Dendritic cell treated with granulocyte-macrophage colony-stimulating factor and Interleukin-4, amounts not matched to agents 40 ng/mL and 50 ng/mL, for 4 days (primary cell): ENCODE data around the gene PRKAA1.

Source experiments
- H3K27ac Mint-ChIP-seq: one replicate; pipeline ENCODE4 v1.8.0; 2022; ENCODE audit warnings: mild to moderate bottlenecking, mixed read lengths
- H3K27me3 Mint-ChIP-seq: one replicate; pipeline ENCODE4 v1.8.0; 2022; ENCODE audit warnings: mild to moderate bottlenecking, mixed read lengths
- H3K36me3 Mint-ChIP-seq: one replicate; pipeline ENCODE4 v1.8.0; 2022; ENCODE audit warnings: low read depth, mixed read lengths
- H3K4me1 Mint-ChIP-seq: one replicate; pipeline ENCODE4 v1.8.0; 2022; ENCODE audit warnings: low read depth, mixed read lengths
- H3K4me3 Mint-ChIP-seq: one replicate; pipeline ENCODE4 v1.8.0; 2022; ENCODE audit warnings: mild to moderate bottlenecking, moderate library complexity, mixed read lengths
- H3K9me3 Mint-ChIP-seq: one replicate; pipeline ENCODE4 v1.8.0; 2022; ENCODE audit warnings: mixed read lengths
- intact Hi-C: fragments of 100-400 bp; cut with micrococcal nuclease; formaldehyde crosslinking; loops from one replicate; pipeline ENCODE4 v1.15.0; 2022

PRKAA1 gene

DNA sequence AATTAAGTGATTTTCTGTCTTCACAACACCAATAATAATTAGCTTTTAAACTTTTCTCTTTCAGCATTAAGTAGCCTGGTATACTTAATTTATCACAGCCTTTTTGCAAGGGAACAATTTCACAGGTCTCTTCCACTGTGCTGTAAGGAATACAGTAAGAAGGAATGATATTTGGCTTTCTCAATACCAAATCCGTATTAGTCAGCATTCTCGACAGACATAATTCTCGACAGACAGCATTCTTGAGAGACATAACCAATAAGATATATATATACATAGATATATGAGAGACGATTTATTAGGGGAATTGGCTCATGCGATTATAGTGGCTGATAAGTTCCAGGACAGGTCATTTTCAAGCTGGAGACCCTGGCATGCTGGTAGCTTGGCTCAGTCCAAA, 18.0 kb downstream of the PRKAA1 start:
- peaks cover 21% of the 10 kb centered on the region for H3K36me3 Mint-ChIP-seq
- H3K9me3 Mint-ChIP-seq, result no peaks in the 10 kb centered on the region
- H3K27me3 Mint-ChIP-seq, result no peaks in the 10 kb centered on the region
- no peak overlapping the region for H3K27ac Mint-ChIP-seq
- no peak overlapping the region for H3K4me3 Mint-ChIP-seq
- intact Hi-C loops, result no loop called here
- peaks cover 25% of the 10 kb centered on the region for H3K4me1 Mint-ChIP-seq

DNA sequence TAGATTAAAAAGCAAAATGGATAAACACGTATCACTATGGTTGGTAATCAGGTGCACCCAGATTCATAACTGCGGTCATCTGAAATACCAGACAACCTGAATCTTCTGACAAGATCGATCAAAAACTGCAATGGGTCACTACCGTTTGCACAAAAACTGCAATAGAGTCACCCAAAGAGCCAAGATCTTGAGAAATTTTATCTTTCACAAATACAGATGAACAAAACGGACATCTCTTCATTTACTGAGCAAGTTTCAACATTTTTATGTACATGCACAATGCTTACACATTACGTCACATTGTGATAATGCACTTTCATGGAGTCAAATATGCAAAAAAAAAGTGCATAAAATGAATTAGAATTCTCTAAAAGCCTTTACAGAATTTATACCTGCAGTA, 18.6 kb downstream of the PRKAA1 start:
- Mint-ChIP-seq H3K9me3 (no peaks in the 10 kb centered on the region), H3K27ac (no peak overlapping the region)

DNA sequence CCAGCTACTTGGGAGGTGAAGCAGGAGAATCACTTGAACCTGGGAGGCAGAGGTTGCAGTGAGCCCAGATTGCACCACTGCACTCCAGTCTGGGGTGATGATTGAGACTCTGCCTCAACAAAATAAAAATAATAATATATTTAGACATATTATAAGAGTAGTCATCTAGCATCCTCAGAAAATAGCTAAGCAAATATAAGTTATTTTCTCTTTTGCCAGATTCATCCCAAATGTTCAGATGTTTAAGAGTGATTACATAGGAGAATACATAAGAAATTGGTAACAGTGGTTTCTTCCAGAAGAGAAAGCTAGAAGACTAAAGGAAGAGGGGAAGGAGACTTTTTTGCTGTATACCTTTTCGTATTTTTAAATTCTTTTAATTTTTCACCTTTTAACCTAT, 20.0 kb downstream of the PRKAA1 start:
- H3K4me3 Mint-ChIP-seq, result no peak overlapping the region
- H3K36me3 Mint-ChIP-seq, result peaks cover 36% of the 10 kb centered on the region
- H3K27ac Mint-ChIP-seq, result no peak overlapping the region
- intact Hi-C loops, result no loop called here
- H3K27me3 Mint-ChIP-seq, result no peaks in the 10 kb centered on the region
- peaks cover 25% of the 10 kb centered on the region for H3K4me1 Mint-ChIP-seq
- no peaks in the 10 kb centered on the region for H3K9me3 Mint-ChIP-seq

More for the DNA sequence above, 18.6 kb downstream of the PRKAA1 start:
- Mint-ChIP-seq H3K4me3 (no peak overlapping the region), H3K27me3 (no peaks in the 10 kb centered on the region), H3K4me1 (peaks cover 25% of the 10 kb centered on the region), H3K36me3 (peaks cover 28% of the 10 kb centered on the region)
- intact Hi-C loops, result no loop called here

DNA sequence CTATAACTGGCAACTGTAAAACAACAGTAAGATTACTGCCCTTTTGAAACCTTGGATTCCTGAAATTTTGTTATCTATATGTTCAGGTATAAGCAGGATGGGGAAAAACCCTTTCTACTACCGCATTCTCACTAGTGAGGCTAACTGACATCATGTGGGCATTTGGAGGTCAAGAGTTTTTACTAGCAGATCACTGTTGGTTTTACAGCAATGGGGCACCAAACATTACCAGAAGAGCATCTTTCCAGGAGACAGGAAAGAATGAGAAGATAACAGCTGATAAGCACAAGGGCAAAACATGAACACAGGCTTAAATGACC, 21.6 kb downstream of the PRKAA1 start:
- Mint-ChIP-seq H3K4me3 (no peak overlapping the region), H3K4me1 (peaks cover 16% of the 10 kb centered on the region)
- intact Hi-C loops, result no loop called here

DNA sequence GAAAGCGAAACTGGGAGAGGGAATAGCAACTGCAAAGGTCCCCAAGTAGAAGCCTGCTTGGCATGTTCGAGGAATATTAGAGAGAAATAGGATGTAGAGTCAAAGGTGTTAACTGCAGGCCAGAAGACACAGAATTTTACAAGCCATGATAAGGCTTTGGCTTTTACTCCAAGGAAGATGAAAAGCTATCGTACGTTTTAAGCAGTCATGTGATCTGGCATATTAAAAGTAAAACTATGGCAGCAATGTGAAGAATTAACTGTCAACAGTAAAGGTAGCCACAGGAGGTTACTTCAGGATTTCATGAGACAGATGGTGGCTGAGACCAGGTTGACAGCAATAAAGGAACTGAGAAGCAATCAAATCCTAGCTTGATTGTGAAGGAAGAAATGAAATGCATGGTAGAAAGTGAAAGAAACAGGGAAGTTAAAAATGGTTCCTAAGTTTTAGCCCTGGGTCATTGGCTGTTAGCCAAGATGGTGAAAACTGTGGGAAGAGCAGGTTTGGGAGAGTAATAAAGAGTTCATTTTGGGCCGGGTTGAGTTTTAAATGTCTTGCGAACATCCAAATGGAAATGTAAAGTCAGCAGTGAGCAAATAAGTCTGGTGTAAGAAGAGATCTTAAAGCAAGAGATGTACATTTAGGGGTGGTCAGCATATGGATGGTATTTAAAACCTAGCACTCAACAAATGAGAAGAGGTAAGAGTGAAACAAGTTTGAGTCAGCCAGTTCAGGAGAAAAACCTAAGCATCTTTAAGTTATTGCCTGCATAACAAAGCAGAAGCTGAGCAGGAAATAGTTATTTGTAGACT, 22.1 kb downstream of the PRKAA1 start:
- H3K9me3 Mint-ChIP-seq, result no peaks in the 10 kb centered on the region
- no peak overlapping the region for H3K4me3 Mint-ChIP-seq
- no peaks in the 10 kb centered on the region for H3K27me3 Mint-ChIP-seq
- intact Hi-C loops, result no loop called here
- peaks cover 47% of the 10 kb centered on the region for H3K36me3 Mint-ChIP-seq
- peaks cover 16% of the 10 kb centered on the region for H3K4me1 Mint-ChIP-seq
- no peak overlapping the region for H3K27ac Mint-ChIP-seq

More for the DNA sequence above, 21.6 kb downstream of the PRKAA1 start:
- H3K27me3 Mint-ChIP-seq, result no peaks in the 10 kb centered on the region
- no peaks in the 10 kb centered on the region for H3K9me3 Mint-ChIP-seq
- H3K27ac Mint-ChIP-seq, result no peak overlapping the region
- H3K36me3 Mint-ChIP-seq, result peaks cover 42% of the 10 kb centered on the region

DNA sequence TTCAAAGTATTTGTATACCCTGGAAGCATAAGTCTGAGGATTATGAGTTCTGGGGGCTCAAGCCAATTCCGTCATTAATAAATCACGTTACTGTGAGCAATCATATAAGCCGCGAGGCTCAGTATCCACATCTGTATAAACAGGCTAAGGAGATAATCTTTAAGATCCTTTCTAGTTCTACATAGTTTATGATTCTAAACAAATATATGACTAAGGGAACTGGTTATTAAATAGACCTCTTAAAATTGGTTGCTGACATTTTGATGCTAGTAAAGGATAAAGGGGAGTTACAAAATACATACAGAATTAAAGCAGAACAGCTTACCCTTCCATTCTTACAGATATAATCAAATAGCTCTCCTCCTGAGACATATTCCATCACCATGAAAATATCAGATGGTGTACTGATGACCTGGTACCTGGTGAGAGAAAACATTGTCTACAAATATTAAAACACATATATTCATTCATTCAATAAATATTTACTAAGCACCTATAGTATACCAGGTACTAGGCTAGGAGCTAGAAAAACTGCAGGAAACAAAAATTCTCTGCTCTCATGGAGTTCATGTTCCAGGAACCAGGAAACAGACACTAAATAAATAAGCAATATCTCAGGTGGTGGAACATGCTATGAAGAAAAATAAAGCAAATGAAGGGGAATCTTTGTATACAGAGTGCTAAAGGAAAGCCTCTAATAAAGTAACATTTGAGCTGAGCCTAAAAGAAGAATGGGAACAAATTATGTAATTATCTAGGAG, 22.9 kb downstream of the PRKAA1 start:
- H3K27ac Mint-ChIP-seq, result no peak overlapping the region

DNA sequence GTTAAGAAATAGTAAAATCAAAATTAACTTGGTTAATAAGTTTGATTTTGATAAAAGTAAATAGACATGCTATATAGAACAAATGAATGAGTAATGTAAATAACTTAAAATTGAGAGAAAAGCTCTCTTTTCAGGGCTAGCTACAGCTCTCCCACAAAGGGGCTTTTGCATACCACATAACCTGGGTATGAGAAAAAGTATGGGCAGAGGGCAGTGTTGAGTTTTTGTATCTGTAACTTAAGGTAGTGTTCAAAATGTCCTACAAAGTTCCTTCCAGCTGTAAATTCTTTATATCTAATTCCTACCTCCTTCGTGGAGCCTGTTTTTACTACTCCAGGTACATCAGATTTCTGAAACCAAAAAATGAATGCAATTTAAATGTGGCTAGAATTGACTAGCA, 23.6 kb downstream of the PRKAA1 start:
- Mint-ChIP-seq H3K4me1 (peaks cover 16% of the 10 kb centered on the region), H3K36me3 (peaks cover 60% of the 10 kb centered on the region), H3K9me3 (no peaks in the 10 kb centered on the region), H3K27ac (no peak overlapping the region), H3K27me3 (no peaks in the 10 kb centered on the region), H3K4me3 (no peak overlapping the region)
- intact Hi-C loops, result no loop called here

More for the DNA sequence above, 22.9 kb downstream of the PRKAA1 start:
- Mint-ChIP-seq H3K9me3 (no peaks in the 10 kb centered on the region), H3K4me3 (no peak overlapping the region), H3K4me1 (peaks cover 16% of the 10 kb centered on the region), H3K27me3 (no peaks in the 10 kb centered on the region), H3K36me3 (peaks cover 55% of the 10 kb centered on the region)
- intact Hi-C loops, result no loop called here

DNA sequence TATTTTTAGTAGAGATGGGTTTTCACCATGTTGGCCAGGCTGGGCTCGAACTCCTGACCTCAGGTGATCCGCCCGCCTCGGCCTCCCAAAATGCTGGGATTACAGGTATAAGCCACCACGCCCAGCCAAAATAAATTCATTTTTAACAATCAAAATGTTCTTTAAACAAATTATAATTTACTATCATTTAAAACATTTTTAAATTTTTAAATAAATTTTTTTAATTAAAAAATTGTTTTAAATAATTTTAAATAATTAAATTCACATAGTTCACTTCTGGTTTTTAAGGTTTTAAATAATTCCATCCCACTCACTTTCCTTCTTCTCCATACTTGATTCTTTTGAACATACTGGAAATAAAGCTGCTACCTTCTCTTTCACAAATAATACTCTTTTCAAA, 27.4 kb downstream of the PRKAA1 start:
- H3K27me3 Mint-ChIP-seq, result no peaks in the 10 kb centered on the region
- intact Hi-C loops, result no loop called here
- no peak overlapping the region for H3K27ac Mint-ChIP-seq
- no peak overlapping the region for H3K4me3 Mint-ChIP-seq
- no peaks in the 10 kb centered on the region for H3K9me3 Mint-ChIP-seq
- H3K36me3 Mint-ChIP-seq, result peaks cover 70% of the 10 kb centered on the region
- peaks cover 2% of the 10 kb centered on the region for H3K4me1 Mint-ChIP-seq

DNA sequence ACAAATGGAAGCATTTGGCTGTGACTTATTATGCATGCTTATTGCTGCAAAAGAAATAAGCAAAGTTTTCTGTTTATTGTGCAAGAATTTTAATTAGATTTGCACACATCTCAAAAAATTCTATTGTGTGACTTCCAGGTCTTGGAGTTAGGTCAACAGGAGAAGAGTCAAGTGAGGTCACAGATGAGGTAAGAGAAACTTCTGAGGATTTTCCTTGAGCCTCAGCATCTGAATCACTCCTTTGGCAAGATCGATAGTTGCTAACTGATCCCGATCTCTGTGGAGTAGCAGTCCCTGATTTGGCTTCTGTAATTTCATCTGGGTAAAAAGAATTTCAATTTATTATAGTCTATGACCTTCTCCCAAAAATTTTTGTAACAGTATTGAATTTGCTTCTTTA, 35.5 kb downstream of the PRKAA1 start:
- no peak overlapping the region for H3K4me3 Mint-ChIP-seq
- H3K4me1 Mint-ChIP-seq, result no peaks in the 10 kb centered on the region
- H3K36me3 Mint-ChIP-seq, result peaks cover 56% of the 10 kb centered on the region
- no peaks in the 10 kb centered on the region for H3K27me3 Mint-ChIP-seq
- intact Hi-C loops, result no loop called here
- no peak overlapping the region for H3K27ac Mint-ChIP-seq
- H3K9me3 Mint-ChIP-seq, result no peaks in the 10 kb centered on the region

DNA sequence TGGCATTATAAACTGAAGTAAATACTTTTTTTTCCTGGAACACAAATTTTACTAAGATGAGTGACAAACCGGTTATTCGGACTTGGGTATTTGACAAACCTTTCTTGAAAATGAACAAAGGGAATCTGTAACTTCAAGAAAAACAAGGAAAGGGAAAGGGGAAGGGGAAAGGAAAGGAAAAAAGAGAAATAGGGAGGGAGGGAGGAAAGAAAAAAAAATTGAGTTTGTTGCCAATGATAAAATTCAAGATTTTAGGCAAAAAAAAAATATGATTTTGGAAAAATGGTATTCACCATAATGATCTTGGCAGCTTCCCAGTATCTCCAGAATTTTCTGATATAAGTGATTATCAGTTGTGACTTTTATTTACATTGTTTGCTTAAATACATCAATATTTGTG, 40.8 kb downstream of the PRKAA1 start:
- Mint-ChIP-seq H3K4me1 (no peaks in the 10 kb centered on the region), H3K27ac (no peak overlapping the region), H3K4me3 (no peak overlapping the region), H3K27me3 (no peaks in the 10 kb centered on the region), H3K9me3 (no peaks in the 10 kb centered on the region), H3K36me3 (peaks cover 30% of the 10 kb centered on the region)
- intact Hi-C loops, result loop anchor here (5.0 kb wide), 1 partner anchor 120 kb away; no protein-coding TSS in a partner anchor

DNA sequence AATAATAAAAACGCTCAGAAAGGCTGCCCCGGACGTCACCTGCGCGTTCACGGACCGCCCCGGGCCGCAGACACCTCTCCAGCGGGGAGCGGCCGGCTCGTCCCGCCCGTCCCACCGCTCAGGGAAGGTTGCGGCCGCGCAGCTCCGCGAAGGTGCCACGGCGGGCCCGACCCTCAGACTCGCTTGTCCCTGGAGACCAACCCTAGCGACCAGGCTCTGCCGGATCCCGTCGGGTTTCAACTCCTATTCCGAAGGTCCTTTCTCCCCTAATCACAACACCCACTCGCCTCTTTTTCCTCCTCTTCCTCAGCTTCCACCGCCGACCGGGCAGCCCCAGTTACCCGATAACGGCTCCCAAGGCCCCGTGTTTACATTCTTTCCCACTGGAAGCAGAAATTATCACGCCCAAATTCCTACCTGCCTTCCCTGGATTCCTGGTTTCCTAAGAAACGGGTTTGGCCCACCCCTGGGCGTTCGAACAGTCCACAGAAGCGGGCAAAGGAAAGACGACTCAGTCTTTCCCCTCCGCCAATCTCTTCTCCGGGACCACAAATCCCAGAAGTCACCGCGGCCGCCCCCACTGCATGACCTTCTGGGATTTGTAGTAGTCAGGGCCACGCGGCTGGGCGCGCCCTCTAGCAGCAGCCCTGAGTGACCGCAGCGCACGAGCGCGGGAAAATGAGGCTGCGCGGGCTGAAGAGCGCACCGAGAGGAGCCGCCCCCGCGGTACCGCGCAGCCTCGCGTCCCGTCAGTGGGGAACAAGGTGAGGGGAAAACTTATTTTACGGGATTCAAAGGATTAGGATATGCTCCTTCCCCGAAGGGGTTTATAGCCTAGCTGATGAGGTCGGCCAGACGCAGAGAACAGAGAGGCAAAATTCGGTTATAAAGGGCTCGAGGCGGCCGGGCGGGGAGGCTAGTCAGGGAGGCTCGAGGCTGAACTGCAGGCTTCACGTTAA, 42.5 kb downstream of the PRKAA1 start, which contains the start of gene TTC33:
Gene TTC33 (minus strand): TSS at position 555 of the 959 bp plus-strand sequence. CDS start 8,943 bp downstream, outside the sequence.
- Mint-ChIP-seq H3K9me3 (no peaks in the 10 kb centered on the region), H3K4me1 (no peaks in the 10 kb centered on the region), H3K36me3 (peaks cover 19% of the 10 kb centered on the region), H3K4me3 (no peak within 1 kb of the TSS), H3K27ac (no peak within 1 kb of the TSS), H3K27me3 (no peaks in the 10 kb centered on the region)
- intact Hi-C loops, result loop anchor here (1.0 to 5.0 kb wide), 3 partner anchors 43 to 122 kb away; partner anchors contain the start of genes PRKAA1 and RPL37

DNA sequence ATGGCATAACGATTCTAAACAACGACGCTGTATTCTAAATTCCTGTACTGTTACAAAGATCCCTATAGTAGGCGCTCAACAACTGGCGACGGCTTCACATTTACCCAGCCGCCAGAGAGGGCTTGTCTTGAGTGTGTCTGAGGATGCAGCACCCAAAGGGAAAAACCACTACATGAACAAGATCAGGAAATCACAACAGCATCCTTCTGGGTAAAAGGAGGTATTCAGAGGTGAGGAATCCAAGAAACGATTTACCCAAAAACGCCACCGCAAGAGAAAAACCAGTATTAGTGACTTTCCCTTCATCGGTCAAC, 43.1 kb downstream of the PRKAA1 start:
- intact Hi-C loops, result loop anchor here (2.0 to 5.0 kb wide), 2 partner anchors 80 to 122 kb away; partner anchors contain the start of gene RPL37
- Mint-ChIP-seq H3K4me3 (no peak overlapping the region), H3K9me3 (no peaks in the 10 kb centered on the region), H3K27me3 (no peaks in the 10 kb centered on the region), H3K36me3 (peaks cover 22% of the 10 kb centered on the region), H3K27ac (no peak overlapping the region), H3K4me1 (no peaks in the 10 kb centered on the region)

DNA sequence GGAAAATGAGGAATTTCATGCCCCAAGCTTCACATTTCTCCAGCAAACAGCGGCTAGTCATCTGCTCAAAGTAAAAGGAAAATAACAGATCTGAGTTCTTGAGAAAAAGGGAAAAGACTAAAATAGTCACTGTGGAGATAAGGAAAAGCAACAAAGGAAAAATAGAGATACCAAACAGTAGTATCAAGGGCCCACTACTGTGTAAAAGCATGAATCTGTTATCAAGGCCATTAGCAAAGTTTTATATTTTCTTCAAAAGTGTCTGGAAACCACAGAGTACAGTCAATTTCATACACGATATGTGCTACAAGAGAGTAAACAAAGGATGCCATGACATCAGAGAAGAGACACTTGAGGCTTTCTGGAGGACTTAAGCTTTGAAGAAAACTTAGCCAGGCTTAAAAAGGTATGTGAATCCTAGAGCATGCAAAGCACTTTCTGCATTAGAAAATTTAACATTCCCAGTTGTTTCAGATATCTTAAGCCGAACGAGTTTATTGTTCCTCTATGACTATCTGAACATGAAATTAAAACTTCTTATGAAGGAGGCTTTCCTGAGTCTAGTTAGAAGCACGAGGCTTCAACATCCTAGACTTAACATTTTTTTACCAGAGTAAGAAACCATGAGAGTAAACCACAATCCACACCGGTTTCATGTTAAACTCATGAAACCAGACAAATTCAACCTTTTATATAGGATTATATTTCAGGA, 43.6 kb downstream of the PRKAA1 start:
- no peak overlapping the region for H3K4me3 Mint-ChIP-seq
- no peaks in the 10 kb centered on the region for H3K27me3 Mint-ChIP-seq
- intact Hi-C loops, result loop anchor here (2.0 to 5.0 kb wide), 2 partner anchors 80 to 123 kb away; partner anchors contain the start of gene RPL37
- no peaks in the 10 kb centered on the region for H3K9me3 Mint-ChIP-seq
- peaks cover 22% of the 10 kb centered on the region for H3K36me3 Mint-ChIP-seq
- no peaks in the 10 kb centered on the region for H3K4me1 Mint-ChIP-seq
- no peak overlapping the region for H3K27ac Mint-ChIP-seq
